DMS53 treated with DMSO at 0.1 percent for 48 hours (cell line): Measurements from ENCODE around the gene MLIP.
"Not testable (repeated sequence)": the region's sequence is repeated elsewhere in the genome, so short reads cannot be mapped to it uniquely, and the experiment has no call there.

Experiments
- DNase-seq: peaks from one replicate; lab custom pipeline; 2025; ENCODE audit not compliant: unreplicated experiment; lab: John Stamatoyannopoulos, UW

Gene MLIP

DNA sequence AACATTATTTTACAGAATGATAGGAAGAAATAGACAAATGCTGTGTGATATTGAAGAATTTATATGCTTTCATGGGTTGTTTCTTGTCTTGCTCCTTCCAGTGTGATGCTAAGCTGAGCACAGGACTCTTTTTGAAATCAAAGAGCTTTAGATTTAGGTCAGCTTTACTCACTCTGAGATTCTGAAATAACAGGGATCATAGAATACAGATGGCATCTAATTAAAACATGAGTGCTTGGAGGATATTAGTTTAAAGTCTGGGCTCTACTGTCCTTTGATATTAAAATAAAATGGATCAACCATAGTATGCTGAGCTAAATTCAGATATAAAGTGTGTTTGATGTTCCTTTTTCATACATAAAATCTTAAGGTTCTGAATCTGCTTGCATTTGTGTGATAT, 29.6 kb downstream of the MLIP start:
- DNase-seq = no peak

DNA sequence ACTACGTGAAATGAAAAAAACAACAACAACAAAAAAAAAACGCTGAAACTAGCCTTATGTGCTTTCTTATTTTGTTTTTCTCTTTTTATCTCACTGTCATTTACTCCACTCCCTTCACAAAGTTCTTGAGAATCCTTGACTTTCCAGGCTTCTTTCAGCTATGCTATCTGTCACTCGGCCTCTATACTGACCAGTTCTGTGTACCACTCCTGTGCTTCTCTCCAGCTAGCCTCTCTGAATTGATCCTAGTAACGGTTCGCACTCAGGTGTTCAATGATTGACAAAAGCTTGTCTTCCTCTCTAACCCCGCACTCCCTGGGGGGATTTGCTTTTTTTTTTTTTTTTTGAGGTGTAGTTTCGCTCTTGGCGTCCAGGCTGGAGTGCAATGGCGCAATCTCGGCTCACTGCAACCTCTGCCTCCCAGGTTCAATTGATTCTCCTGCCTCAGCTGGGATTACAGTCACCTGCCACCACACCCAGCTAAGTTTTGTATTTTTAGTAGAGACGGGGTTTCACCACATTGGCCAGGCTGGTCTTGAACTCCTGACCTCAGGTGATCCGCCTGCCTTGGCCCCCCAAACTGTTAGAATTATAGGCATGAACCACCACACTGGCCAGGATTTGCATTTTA, 31.8 kb downstream of the MLIP start:
- no peak for DNase-seq

DNA sequence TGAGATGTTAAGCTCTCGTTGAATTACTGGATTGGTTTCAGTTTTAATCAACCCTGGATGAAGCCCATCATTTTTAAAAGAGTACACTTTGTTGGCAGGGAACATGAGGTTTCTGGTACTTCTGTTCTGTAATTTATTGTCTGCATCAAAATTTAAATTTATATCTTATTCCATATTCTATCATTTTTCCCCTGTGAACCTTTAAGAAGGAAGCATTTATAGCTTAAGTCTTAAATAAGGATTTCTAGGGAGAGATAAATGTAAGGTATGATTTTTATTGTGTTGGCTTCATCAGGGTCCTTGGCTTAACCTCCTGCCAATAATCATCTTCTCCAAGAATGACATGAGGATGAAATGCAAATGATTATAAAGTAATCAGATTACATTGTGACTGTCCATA, 40.6 kb downstream of the MLIP start:
- no peak for DNase-seq

DNA sequence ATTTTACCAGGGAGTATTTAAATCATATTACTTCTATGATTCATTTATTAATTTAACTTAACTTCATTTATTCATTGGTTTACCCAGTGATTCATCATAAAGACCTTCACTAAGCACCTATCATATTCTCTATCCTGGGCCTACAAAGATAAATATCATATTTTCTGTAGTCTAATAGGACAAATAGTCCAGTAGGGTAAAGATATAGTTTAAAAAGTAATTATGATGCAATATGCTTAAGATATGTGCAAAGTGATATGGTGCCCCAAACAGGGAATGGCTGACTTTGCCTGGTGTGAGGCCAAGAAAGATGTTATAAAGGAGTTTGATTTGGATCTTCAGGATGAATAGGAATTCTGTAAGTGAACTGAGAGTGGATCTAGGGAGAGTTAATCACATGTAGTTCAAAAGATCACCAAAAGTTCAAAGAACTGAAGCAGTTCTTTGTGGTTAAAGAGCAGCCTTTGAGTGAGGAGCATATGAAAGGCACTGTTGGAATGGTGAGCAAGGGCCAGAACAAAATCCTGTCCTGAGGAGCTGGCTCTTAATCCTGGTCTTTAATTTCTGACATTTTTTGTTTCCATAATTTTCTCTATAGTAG, 45.5 kb downstream of the MLIP start:
- no peak for DNase-seq

DNA sequence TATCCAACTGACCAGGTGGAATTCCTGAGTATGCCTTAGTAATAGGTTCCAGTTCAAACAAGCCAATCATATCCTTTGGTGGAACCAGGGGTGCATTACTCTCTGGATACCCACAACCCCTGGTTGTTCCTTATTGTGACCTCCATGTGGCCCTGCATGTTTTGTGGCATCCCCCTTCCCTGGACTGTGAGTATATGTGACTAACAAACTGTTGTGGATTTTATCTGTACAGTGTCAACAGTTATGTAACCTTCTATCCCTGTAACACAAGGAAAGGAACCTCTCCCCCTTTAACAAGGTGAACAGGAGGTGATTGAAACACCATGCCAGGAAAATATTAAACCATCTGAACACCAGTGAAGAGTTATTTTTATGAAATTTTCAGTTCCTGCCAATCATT, 46.2 kb downstream of the MLIP start:
- DNase-seq = no peak

DNA sequence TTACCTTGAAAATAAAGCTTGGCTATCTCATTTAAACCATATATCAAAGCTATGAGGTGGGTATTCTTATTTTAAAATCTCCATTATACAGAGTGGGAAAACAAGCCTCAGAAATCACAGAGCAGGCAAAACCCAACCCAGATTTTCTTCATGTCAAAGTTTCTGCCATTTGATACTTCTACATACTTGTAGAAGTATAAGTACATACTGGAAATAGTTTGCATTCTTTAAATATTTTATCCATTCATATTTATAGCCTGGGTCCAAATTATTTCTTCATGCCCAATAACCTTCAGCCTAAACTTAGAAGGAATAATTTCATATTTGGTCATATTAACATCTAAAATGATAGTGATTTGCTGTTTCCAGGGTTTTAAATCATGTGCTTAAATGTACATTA, 61.8 kb downstream of the MLIP start:
- no peak for DNase-seq

DNA sequence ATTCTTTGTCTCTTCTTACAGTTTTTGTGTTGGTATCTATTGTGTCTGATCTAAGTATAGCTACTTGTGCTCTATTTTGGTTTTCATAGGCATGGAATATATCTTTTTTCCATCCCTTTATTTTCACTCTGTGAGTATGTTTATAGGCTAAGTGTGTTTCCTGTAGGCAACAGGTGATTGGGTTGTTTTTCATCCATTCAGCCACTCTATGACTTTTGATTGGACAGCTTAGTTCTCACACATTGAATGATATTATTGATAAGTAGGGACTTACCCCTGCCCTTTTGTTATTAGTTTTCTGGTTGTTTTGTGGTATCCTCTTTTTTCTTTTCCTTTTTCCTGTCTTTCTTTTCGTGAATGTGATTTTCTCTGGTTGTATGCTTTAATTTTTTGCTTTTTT, 67.9 kb downstream of the MLIP start:
- DNase-seq = no peak

DNA sequence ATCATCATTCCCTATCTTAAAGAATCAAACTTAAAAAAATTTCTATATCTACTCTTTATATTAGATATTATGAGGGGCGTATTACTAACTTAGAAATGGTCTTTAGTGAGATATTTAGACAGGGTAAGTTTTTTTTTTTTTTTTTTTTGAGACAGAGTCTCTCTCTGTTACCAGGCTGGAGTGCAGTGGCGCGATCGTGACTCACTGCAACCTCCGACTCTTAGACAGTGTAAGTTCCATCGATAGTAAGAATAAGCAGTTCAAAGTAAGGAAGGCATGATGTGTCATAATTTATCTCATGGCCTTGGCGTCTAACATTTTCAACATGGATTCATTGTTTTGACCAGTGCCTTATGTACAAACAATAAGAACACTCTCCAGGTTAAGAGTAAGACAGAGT, 72.4 kb downstream of the MLIP start:
- no peak for DNase-seq

DNA sequence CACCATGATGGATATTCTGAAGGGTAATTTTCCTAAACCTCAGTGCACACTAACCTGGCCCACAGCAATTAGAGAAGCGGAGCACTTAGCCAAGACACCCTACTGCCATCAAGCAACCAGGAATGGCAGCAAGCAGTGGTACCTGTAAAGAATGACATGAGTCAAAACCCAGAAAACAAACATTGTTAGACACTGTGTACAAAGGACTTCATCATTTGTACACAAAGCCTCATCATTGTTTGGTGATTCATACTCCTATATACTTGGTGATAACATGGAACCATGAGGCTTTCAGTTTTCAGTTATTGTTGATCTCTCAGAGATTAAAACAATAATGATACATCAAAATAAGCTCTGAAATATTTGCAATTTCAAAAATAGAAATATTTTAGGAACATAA, 74.6 kb downstream of the MLIP start:
- DNase-seq = peak; percentile 88

DNA sequence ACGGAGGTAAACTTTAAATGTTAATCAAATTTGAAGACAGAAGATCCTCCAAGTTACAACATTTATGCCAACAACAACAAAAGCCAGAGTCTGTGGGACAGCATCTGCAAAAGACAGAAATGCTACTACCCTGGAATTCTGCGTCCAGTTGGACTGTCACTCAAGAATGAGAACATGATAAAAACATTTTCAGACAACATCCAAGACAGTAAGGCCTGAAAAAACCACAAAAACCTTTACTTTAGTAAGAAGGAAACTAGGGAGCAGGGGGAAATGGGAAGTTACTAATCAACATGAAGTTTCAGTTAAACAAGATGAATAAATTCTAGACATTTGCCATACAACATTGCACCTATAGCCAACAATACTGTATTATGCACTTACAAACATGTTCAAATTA, 77.6 kb downstream of the MLIP start:
- DNase-seq = no peak

DNA sequence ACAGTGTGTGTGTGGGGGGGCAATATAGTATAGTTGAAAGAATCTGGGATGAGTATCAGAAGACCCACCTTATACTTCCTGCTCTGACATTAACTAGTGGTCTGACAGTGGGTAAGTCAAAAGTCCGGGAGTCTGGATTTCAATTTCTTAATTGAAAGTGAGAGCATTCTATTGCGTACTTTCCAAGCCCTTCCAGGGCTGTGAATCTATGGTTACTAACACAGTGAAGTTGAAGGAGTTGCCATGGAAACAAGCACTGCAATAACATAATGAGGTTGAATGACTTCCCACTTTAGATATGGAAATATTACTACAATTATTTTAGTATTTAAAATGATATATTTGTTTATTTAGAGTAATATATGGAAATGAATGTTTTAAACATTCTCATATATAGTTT, 80.2 kb downstream of the MLIP start:
- no peak for DNase-seq

DNA sequence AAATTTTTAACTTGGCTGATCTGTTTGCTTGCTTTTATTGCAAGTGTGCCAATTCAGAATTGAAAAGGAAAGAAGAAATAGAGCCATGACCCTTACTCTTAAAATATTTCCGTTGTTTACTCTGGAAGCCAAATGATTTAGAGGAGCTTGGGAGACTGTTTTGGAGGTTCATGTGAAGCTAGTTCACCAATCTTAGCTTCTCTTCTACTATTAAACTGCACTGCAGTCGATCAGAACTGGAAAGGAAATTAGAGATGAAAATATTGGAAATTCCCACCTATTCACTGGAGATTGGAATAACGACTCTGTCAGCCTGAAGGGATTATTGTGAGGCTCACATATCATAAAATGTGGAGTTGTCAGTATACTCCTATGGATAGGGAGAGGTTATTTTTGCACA, 81.8 kb downstream of the MLIP start:
- DNase-seq = no peak

DNA sequence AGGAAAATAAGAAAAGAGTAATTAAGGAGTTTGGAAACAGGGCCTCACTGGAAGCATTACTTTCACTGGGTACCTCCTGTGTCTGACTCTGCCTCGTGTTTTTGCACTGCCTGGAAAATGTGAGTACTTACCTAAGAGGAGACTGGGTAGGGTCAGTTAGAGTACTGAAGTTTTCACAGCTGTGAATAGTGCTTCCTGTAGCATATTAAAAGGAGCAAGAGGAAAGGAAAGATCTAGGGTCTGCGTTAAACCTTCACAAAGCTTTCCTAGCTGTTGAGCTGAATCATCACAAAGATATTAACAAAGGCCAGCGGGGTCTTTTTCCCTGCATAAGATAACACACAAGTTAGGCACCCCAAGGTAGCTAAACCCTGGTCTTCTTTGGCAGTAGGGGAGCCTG, 82.3 kb downstream of the MLIP start:
- DNase-seq = no peak

DNA sequence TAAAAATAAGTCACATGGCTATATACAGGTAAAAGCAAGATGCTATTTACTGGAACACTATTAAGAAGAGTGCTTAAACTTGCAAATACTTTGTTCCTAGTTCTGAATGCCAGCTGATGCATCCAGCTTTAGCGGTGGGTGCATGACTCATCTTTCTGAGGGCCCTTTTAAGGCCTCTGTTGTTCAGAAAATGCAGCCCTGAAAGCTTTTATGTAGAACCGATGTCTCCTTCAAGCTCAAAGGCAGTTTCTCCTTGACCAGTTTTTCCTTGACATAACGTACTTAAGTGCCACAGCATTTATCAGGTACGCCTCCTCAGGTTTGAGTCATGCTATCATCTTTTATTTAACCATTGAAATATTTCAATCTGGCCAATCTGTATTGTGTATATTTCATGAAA, 82.8 kb downstream of the MLIP start:
- peak; percentile 63 for DNase-seq

DNA sequence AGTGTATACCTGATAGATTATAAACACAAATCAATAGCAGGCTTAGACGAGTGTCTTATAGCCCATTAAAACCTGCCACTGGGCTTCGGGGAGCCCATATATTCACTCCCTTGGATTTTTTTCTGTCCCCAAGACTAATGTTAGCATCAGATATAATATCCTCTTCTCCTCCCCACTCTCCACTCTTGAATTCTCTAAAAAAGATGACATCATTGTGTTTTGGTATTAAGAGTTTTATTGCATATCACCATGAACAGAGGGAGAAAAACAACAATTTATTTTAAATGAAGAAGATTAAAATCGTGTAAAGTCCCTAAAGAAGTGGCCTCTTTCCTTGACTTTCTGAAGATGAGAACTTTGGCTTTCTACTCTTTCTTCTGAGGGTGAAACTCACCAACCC, 84.4 kb downstream of the MLIP start:
- DNase-seq = no peak

DNA sequence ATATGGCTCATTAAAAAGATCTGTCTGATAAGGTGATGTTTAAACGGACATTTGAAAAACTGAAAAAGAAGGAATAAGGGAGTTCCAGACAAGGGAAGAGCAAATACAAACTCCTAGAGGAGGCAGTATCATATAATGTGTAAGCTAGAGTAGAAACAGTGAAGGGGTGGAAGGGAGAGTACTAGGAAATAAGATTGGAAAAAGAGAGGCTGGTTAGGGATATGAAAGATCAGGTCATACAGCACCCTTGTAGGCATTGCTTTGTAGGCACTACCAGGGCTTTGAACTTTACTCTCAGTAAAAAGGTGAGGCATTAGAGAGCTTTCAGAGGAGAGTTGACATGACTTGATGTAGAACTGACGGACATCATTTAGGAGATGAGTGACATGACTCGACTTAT, 85.7 kb downstream of the MLIP start:
- DNase-seq = no peak

DNA sequence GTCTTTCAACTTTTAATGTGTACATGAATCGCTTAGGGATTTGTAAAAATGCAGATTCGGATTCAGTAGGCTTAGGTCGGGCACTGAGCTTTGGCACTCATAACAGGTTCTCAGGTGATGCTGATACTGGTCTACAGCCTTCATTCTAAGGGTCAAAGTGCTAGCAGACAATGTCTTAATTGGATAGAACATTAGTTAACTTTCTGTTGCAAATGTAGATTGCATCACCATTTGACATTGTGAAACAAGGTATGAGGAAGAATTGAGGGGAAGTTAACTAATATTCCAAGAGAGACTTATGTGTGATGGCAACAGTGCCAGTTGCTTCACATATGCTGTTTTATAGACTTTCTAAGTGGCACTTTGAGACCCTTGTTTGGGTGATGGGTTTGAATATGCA, 86.9 kb downstream of the MLIP start:
- no peak for DNase-seq

DNA sequence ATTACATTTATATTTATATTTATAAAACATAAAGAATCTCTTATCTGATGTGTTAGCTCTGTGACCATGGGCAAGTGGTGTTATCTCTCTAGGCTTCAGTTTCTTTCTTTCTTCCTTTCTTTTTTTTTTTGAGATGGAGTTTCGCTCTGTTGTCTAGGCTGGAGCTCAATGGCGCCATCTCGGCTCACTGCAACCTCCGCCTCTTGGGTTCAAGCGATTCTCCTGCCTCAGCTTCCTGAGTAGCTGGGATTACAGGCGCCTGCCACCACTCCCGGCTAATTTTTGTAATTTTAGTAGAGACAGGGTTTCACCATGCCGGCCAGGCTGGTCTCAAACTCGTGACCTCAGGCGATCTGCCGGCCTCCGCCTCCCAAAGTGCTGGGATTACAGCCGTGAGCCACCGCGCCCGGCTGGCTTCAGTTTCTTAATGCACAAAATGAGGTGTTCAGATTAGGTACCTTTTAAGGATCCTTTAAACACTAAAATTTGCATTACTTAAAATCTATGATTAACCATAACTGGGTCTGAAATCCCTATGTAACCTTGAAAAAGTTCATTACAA, 92.3 kb downstream of the MLIP start:
- DNase-seq = not testable (repeated sequence)

DNA sequence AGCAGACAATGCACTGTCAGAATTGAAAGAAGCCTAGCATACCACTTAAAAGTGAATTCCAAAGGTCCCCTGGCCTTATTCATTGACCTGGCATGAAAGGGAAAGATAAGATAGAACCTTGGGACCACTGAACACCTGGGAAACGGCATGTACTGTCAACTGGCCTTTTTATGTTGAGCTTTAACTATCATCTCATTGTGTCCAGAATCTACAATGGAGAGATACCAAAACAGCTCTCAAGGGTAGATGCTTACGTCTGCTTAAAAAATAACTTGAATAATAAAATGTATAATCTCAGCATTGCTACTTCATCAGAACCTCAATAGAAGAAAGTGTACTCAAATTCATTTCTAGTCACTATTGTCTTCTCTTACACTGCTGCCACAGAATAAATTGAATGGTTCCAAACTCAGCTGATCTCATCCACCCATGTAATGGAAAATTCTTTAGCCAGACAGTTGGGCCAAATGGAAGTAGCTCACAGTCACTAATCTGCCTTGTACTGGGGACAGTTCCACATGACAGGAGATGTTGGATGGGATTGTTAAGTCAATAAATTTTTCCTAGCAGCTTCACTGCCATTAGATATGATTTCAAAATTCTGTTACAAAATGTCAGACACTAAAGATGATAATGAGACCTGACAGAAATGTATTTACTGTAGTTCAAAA, 93.8 kb downstream of the MLIP start:
- DNase-seq = no peak

DNA sequence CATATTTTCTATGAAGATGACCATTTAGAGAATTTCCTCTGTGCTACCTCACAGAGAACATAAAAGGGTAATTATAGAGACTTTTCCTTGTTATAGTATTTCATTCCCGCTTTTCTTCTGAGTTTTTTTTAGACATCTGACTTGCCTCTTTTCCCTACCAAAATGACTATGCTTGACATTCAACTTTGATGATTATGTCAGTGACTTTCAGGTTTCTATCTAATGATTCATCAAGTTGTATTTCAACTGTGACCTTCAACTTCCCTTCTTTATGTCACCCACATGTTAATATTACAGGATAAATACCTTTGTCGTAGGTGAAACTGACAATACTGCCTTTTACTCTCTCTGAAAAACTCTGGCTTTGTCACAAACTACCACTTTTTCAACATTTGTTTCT, 95.3 kb downstream of the MLIP start:
- no peak for DNase-seq

DNA sequence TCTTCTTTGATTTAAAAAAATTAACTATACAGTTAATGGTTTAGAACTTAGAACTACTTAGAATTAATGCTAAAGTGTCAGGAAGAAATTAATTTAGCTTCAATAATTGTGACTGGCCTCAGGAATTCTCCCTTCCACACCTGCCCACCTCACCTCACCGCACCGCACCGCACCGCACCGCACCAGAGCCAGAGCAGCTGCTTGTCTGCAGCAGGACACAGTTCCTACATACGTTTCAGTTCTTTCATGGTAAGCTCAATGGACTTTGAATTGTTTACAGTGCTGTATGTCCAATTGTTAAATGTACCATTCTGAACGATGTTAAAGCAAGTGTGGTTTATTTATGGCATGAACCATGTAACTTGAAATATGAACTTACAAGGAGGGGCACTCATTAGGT, 98.7 kb downstream of the MLIP start:
- not testable (repeated sequence) for DNase-seq

DNA sequence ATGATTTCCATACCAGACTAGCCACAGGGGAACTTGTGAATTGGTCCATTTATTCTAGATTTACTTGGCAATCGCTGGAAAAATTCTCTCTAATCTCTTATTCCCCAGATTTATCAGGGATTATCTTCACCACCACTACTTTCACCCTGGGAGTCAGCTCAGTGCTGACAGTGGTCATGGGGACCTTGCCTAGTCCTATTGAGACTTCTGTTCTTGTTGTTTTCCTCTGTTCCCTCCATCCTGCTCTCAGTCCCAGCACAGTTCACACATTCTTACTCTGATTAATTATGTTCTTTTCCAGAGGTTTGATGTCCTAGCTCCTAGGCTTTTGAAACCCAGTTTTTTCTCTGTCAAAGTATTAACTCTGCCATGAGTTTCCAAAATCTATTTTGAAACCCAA, 103.0 kb downstream of the MLIP start:
- no peak for DNase-seq

DNA sequence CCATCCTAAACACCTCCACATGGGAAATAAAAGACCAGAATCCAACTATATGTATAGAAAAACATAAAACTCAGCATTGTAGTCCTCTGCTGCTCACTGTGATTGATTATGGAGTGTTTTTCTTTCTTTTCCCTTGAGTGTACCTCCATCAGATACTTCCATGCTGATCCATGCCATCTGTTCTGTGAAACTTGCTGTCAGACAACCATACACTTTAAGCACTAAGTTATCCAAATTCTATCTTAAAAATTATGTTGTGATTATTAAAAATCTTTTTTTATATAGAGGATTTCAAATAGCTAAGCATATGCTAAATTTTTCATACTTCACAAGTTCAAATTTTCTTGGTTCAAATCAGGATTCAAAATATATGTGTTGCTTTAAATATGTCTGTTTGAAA, 105.1 kb downstream of the MLIP start:
- no peak for DNase-seq
